Measurements from ENCODE around the gene ATXN1.

GRCh38 chr6:16600026-16600425 is 161.2 kb downstream of the ATXN1 start:
- TF ChIP-seq GABPA (IDR thresholded peaks at IDR 0.05; ENCODE audit: low read depth) (no peak), POLR2AphosphoS5 (IDR thresholded peaks at IDR 0.05; ENCODE audit: low read depth) (no peak), CTCF (IDR thresholded peaks at IDR 0.05; ENCODE audit: insufficient read depth, low read length) (no peak), REST (IDR thresholded peaks at IDR 0.05; ENCODE audit: insufficient replicate concordance, low read depth) (no peak)

All from HL-60 (cell line).